Colon (tissue), 2 donors: ENCODE measurements around the gene UGT1A1.

ENCODE experiments used
- FAIRE-seq: peaks from 2 replicates; lab custom pipeline; 2012; peaks lifted over from hg19 to GRCh38; lab: Jason Lieb, UNC
- donor health status: control.
- donor health status: control.

The UGT1A1 gene

DNA sequence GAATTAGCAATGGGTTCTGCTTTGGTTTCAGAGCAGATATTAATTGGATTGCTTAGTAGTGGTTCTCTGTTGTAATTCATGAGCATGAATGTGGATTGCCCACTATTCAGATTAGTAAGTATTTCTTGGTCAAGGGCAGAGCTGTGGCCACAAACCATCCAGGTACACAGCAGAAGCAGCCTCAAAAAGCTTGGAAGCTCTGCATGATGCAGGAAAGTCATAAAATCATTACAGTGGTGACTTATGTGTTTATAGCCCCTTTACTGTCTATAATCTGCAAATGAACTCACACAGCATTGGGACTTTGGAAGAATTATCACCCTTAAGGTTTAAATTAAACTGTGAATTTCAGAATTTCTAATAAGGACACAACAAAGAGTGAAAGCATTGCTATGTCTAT lies 1.9 kb upstream of the UGT1A1 start:
- no peak for FAIRE-seq

DNA sequence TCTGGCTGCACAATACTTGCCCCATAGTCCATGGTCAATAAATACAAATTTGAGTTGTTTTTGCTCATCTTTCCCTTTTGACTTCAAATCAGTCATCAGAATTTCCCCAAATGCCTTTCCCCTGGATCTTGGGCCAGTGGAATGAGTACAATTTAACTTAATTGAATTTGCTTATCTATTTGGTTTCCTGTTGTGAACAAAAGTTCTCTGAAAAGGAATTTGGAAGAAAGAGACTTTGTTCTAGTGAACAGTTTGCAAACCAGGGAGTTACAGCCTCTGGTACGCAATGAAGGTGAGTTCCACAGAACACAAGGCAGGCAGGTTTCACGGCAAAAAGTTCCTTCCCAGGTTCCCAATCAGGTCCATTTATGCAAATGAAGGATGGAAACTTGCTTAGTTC lies 1.2 kb upstream of the UGT1A1 start:
- FAIRE-seq: no peak

DNA sequence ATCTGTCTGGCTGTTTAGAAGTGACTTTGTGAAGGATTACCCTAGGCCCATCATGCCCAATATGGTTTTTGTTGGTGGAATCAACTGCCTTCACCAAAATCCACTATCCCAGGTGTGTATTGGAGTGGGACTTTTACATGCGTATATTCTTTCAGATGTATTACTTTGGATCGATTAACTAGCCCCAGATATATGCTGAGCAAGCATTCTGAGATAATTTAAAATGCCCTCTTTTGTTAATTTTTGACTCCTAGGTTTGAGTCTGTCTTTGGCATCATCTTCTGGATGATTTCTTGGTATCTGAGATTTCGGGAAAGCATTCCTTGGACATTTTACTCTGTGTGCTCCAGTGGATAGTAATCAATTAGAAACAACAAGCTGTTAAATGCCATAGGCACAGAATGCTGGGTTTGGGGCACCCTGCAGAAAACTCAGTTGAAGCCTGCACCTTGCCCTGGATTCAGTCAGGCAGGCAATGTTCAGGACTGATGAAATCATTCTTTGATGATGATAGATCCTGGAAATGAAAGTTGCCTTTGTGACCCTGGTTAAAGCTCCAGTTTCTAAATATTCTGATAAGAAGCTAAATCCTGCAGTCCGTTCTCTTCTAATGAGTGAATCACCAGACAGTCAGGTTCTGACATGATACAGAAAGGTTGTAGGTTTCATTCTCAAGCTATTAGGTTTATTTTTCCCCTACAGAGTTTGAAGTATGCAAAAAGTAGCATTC lies 1.1 kb downstream of the UGT1A1 start:
- FAIRE-seq: no peak

DNA sequence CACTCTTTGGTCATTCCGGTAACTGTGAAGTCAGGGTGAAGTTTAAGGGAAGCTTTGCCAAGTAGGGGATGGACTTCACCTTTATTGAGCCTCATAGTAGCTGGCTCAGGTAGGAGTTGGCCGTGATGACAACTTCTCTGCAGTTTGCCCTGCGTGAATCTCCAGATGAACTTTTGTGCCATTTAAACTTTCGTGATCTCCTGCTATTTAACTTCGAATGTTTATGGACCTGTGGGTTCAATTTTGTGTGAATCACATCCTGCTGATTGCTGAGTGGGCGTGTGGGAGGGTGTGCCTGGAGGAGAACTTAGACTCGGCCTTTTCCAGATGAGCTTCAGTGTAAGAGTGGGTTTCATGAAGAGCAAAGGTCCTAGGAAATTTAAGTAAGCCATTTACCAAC lies 4.2 kb downstream of the UGT1A1 start:
- FAIRE-seq: no peak

DNA sequence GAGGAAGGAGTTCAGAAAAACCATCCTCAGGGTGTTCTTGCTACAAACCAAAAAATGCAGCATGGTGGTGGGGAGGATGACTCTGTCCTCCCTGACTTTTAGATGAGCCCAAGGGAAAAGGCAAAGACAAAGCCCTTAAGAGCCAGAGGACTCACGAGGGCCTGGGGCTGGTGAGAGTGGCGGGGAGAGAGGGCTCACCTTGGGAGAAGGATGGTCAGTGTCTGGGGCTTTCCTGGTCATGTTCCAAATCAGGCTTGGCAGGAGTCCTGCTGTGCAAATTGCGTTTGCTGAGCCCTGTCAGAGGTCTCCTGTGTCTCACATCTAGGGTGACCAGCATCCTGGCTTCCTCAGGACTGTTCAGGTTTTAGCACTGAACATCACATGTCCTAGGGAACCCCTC lies 4.7 kb downstream of the UGT1A1 start:
- FAIRE-seq: no peak

DNA sequence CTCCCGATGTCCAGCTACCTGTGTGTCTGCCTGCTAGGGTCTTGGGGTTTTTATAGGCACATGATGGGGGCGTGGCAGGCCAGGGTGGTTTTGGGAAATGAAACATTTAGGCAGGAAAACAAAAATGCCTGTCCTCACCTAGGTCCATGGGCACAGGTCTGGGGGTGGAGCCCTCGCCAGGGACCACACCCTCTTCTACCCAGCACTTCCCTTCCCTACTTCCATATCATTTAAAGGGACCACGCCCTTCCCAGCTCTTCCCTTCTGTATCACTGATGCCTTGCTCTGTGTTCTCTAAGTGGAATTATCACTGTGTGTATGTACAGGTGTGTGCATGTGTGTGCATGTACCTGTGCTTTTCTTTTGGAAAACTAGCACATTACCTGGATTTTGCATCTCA lies 6.3 kb downstream of the UGT1A1 start:
- no peak for FAIRE-seq

DNA sequence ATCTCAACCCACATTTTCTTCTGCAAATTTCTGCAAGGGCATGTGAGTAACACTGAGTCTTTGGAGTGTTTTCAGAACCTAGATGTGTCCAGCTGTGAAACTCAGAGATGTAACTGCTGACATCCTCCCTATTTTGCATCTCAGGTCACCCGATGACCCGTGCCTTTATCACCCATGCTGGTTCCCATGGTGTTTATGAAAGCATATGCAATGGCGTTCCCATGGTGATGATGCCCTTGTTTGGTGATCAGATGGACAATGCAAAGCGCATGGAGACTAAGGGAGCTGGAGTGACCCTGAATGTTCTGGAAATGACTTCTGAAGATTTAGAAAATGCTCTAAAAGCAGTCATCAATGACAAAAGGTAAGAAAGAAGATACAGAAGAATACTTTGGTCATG lies 8.0 kb downstream of the UGT1A1 start:
- no peak for FAIRE-seq

DNA sequence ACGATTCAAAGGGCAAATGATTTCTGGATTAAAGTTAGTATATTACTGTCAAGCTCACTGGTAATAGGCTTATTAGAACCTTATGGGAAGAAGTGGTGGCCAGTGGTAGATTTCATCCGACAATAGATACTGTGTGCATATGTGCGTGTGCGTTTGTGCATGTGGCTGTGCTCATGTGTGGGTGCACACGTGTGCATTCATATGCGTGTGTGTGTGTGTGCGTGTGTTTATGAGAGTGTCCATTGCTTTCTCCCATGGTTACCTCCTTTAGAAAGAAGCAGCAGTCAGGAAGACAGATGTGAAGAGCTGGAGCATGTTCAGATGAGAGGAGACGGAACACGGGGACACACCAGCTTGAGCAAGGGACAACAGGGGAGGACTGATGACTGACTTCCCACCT lies 9.2 kb downstream of the UGT1A1 start:
- FAIRE-seq: no peak

DNA sequence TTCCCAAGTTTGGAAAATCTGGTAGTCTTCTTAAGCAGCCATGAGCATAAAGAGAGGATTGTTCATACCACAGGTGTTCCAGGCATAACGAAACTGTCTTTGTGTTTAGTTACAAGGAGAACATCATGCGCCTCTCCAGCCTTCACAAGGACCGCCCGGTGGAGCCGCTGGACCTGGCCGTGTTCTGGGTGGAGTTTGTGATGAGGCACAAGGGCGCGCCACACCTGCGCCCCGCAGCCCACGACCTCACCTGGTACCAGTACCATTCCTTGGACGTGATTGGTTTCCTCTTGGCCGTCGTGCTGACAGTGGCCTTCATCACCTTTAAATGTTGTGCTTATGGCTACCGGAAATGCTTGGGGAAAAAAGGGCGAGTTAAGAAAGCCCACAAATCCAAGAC lies 12.1 kb downstream of the UGT1A1 start:
- no peak for FAIRE-seq

DNA sequence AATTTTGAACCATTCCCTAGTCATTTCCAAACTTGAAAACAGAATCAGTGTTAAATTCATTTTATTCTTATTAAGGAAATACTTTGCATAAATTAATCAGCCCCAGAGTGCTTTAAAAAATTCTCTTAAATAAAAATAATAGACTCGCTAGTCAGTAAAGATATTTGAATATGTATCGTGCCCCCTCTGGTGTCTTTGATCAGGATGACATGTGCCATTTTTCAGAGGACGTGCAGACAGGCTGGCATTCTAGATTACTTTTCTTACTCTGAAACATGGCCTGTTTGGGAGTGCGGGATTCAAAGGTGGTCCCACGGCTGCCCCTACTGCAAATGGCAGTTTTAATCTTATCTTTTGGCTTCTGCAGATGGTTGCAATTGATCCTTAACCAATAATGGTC lies 12.5 kb downstream of the UGT1A1 start:
- no peak for FAIRE-seq

DNA sequence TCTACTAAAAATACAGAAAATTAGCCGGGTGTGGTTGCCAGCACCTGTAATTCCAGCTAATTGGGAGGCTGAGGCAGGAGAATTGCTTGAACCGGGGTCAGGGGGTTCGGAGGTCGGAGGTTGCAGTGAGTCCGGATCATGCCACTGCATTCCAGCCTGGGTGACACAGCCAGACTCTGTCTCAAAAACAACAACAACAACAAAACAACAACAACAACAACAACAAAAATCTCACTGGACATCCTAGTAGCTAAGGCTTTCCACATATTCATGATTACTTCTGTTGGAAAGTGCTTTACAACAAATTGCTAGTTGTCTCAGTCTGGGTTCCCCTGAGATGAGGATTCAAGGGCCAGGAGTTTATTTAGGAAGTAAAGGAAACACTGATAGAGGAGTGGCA lies 13.8 kb downstream of the UGT1A1 start:
- FAIRE-seq: no peak

DNA sequence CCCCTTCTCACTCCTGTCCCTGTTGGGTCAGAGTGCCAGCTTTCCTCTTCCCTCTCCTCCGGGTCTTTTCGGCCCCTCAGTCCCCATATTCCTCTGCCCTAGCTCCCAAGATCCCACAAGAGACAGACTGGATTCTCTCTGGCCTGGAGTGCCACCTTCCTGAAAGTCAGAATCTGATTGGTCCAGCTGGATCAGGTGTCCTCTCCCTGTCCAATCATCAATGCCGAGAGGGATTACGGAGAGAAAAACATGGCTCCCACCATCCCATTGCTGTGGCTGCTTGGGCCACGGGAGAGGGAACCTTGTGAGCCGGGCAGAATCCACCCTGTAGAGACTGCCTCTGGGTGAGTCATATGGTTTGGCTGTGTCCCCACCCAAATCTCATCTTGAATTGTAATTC lies 15.3 kb downstream of the UGT1A1 start:
- no peak for FAIRE-seq

DNA sequence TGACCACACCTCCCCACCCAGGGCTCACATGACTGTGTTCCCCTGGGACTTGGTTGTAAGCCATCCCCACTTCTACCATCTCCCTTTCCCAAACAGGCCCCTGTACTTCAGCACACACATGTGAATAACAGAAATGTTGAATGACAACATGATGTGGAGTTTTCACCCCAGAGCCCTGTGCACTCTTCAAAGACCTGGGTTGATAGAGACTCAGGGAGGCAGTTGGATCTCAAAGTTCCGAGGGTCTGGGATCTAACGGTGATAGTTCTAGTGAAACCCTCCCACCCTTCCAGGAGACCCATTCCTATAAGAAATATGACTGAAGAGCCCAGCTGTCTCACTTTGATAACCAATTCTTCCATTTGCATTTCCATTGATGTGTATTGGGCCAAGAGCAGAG lies 18.0 kb downstream of the UGT1A1 start, which contains the start of gene MROH2A:
Gene MROH2A (plus strand): TSS at position 301 of the 400 bp plus-strand sequence. CDS start 1,029 bp downstream, outside the sequence.
- no peak for FAIRE-seq

DNA sequence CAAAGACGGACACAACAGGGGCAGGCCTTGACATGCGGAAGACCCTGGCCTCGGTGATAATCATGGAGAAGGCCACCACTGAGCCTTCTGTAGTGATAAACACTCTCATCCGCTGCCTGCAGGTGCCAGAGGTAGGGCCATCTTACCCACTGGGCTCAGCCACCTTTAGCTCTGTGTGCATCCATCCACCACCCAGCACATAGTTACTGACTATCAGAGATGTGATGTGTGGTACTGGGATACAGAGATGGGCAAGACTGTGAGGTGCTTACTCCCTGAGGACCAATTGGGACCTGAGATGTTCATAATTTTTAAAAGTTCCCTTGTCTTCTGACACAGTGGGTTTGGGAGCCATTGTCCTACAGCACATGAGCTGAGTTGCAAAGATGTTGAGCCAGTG lies 19.7 kb downstream of the UGT1A1 start:
- FAIRE-seq: no peak

DNA sequence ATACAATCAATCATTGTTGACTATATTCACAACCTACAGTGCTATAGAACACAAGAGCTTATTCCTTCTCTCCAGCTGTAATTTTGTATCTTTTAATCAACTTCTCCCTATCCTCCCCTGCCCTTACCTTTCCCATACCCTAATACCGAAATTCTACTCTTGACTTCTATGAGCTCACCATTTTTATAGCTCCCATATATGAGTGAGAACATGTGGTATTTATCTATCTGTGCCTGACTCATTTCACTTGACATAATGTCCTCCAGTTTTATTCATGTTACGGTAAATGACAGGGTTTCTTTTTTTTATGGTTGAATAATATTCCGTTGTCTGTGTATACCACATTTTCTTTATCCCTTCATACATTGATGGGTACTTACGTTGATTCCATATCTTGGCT lies 20.7 kb downstream of the UGT1A1 start:
- FAIRE-seq: no peak

DNA sequence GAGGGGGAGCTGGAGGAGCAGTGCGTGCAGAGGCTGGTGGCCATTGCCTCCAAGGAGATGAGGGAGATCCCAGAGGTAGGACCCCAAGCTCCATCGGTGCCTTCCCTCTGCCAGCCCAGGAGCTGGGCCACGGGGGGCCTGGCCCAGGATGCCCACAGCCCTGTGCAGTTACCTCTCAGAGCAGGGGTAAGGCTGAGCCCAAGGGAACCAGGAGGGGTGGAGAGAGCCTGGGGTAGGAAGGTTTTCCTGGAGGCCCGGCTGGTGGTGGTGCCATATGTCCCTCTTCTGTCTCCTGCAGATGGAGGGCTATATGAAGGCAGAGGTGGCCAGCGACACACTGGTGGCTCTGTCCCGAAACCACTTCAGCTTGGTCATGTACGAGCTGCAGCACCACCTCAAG lies 29.5 kb downstream of the UGT1A1 start:
- FAIRE-seq: no peak

DNA sequence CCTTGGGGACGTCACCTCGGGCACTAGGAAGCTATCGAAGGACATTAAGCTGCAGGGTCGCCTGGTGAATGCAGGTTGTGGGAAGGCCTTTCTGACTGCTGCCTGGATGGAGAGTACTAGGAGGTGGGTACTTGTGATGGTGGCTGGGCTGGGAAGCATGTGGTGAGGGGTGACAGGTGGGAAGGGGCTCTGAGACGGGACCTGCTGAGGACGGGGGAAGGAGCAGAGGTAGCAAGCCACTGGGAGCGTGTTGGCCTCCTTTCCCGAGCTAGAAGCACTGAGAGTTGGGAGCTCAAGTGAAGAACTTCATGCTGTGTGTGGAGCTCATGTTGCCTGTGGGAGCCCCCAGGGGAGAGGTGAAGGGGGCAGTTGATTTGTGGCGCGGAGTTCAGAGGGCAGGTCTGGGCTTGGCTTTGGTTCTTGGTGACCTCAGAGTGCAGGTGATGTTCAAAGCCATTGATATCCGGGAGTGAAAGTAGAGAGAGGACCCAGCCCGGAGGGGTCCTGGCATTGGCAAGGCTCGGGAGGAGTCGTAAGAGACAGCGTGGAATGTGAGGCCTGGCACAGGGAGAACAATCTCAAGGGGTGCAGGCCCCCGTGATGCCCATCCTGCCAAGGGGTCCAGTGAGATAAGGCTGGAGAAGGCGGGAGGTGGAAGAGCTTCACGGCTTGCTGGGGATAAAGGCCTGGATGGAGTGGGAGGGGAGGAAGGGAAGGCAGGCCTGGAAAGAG lies 31.2 kb downstream of the UGT1A1 start:
- no peak for FAIRE-seq

DNA sequence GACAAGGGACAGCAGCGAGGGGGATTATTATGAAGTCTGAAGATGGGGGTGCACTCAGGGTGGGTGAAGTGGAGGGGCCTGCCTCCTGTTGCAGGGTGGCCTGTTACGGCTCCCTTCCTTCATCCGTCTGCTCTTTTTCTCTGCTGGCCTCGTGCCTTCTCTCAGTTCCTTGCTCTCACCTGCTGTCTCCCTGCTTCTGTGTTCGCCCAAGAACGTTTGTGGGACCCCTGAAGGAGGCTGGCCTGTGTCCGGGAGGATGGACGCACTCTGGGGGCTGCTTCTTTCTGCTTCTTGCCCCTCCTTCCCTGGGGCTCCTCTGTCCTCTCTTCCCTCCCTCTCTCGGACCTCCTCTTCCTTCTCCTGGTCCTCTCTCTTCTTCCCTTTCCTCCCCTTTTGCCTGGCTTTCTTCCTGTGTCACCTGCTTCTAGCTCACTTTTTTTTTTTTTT lies 31.8 kb downstream of the UGT1A1 start:
- FAIRE-seq: no peak

DNA sequence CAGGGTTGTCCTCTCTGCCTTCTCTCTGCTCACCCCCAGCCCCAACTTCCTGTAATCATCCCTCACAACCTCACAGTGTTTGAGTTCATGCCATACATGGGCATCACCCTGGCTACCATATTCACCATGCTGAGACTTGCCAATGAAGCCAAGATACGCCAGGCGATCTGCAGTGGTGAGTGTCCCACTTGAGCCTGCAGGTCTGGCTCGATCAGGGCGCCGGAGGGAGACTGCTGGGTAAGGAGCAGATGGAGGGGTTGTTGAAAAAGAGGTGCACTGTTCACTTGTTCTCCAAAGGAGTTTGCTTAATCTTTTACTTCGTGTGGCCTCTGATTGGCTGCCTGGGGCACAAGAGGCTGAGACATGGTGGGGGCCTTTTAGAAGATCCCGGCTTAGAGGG lies 32.6 kb downstream of the UGT1A1 start:
- no peak for FAIRE-seq

DNA sequence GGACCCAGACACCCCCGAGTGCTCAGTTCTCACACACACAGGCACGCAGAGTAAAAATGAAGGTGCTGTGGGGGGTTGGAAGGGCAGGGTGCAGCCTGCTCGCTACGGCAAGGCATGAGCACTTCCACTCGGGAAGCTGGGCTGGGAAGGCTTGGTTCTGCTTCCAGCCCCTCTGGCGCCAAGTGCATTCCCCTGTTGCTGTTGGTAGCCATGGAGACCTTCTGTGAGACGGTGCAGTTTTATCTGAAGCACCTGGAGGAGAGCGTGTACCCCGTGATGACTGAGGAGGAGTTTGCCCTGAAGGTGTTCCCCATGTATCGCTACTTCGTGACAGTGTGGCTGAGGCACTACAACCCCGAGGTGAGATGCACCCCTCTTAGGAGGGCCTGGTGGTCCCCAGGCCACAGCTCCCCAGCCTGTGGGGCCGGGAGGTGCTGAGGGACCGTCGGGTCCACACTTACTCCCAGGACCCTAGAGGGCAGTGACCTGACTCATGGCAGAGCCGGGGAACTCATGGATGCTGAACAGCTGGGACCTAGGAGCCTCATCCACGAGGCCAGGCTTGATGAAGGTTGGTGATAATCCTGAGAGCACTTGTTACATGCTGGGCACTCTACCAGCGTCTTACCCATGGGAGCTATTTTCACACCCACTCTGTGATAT lies 33.5 kb downstream of the UGT1A1 start:
- no peak for FAIRE-seq

DNA sequence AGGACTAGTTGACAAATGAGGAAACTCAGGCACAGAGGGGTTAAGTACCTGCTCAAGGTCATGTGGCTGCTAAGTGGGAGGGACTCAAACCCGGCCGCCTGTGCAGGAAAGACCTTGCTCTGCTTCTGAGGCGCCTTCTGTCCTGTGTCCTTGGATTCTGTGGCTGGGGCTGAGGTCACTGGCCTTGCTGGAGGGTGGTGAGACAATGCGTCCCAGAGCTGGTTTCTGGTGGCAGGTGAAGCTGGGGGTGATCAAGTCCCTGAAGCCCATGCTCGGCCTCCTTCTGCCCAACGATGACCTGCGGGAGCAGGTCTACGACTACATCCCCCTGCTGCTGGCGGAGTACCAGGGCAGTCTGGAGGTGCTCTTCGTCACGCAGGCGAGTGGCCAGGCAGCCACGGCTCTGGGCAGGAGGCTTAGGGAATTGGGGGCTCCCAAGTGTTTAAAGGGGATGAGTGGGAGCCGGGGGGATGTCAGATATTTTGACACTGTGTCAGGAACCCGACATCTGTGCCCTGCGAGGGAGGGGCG lies 34.1 kb downstream of the UGT1A1 start:
- FAIRE-seq: no peak

DNA sequence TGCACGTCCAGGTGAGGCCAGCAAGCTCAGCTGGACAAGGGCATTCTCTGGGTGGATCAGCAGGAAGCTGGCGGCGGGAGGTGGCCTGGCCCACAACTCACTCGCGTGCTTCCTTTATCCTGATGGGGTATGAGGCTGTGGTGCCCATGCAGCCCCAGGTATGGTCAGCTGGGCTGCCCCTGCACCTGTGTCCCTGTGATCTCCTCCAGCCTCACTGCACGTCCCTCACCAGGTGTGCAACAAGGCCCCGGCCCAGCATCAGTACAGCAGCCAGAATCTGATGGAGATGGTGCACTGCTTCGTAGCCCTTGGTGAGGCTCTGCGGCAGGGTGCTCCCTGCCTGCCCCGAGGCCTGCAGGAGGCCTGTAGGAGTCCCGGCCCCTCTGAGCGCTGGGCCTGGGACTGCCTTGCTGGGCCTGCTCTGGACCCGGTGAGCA lies 35.7 kb downstream of the UGT1A1 start:
- FAIRE-seq: no peak

DNA sequence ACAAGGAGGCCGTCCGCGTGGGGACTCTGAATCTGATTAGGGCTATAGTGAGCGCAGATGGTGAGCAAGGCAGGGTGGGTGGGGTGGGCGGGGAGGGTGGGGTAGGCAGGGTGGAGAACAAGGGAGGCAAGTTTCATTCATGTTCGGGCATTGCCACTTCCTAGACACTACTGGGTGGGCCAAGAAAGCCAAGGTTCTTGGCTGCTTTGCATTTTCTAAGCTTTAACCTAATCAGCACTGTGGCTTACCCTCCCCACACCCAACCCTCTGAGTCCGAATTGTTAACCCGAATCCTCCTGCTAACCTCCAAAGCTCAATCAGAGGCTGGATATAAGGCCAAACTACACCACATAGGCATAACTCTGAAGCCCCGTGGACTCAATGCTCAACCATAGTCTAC lies 36.2 kb downstream of the UGT1A1 start:
- no peak for FAIRE-seq
